ENCODE results near the gene IRAK2. TPM values are rescaled to one million over a fixed set of nuclear protein-coding genes. Genes with fewer than 3 reads are reported as not detected.
A peak's percentile ranks its signal among the peaks of the same experiment; 100 is the strongest.
"Not testable (repeated sequence)": the region's sequence is repeated elsewhere in the genome, so short reads cannot be mapped to it uniquely, and the experiment has no call there.

The IRAK2 gene
- total RNA-seq, 1 donor from 2014 or later: 4.7 TPM

- DNase-seq (ENCODE audit: low read depth): peak; percentile 29
- TF ChIP-seq CTCF (IDR thresholded peaks at IDR 0.05; ENCODE audit: insufficient read depth, low read length, severe bottlenecking): peak; percentile 53
- FAIRE-seq: no peak
- H3K36me3 ChIP-seq (ENCODE audit: control insufficient read depth, insufficient read depth, low read length): peaks cover 9% of the 10 kb centered on the region
- no peaks in the 10 kb centered on the region for H3K27me3 ChIP-seq (ENCODE audit: control insufficient read depth, insufficient read depth, low read length)
- no peak overlapping the region for H3K4me3 ChIP-seq (ENCODE audit: low read depth, low read length)
Observed at GRCh38 chr3:10263646-10264363, 99.1 kb downstream of the IRAK2 start.

GRCh38 chr3:10265833-10266232, 101.1 kb downstream of the IRAK2 start:
- peaks cover 5% of the 10 kb centered on the region for H3K36me3 ChIP-seq (ENCODE audit: control insufficient read depth, insufficient read depth, low read length)
- no peak for FAIRE-seq
- H3K4me3 ChIP-seq (ENCODE audit: low read depth, low read length): no peak overlapping the region
- DNase-seq (ENCODE audit: low read depth): no peak
- H3K27me3 ChIP-seq (ENCODE audit: control insufficient read depth, insufficient read depth, low read length): no peaks in the 10 kb centered on the region
- TF ChIP-seq CTCF (IDR thresholded peaks at IDR 0.05; ENCODE audit: insufficient read depth, low read length, severe bottlenecking): no peak

- not testable (repeated sequence) for FAIRE-seq; H3K27me3 ChIP-seq (ENCODE audit: control insufficient read depth, insufficient read depth, low read length); H3K36me3 ChIP-seq (ENCODE audit: control insufficient read depth, insufficient read depth, low read length); H3K4me3 ChIP-seq (ENCODE audit: low read depth, low read length); DNase-seq (ENCODE audit: low read depth)
Observed at GRCh38 chr3:10266936-10267335, 102.2 kb downstream of the IRAK2 start.

- no peak overlapping the region for H3K4me3 ChIP-seq (ENCODE audit: low read depth, low read length)
- DNase-seq (ENCODE audit: low read depth) (no peak), FAIRE-seq (no peak)
- TF ChIP-seq CTCF (IDR thresholded peaks at IDR 0.05; ENCODE audit: insufficient read depth, low read length, severe bottlenecking): no peak
- H3K27me3 ChIP-seq (ENCODE audit: control insufficient read depth, insufficient read depth, low read length): no peaks in the 10 kb centered on the region
- peaks cover 5% of the 10 kb centered on the region for H3K36me3 ChIP-seq (ENCODE audit: control insufficient read depth, insufficient read depth, low read length)
Observed at GRCh38 chr3:10268116-10268515, 103.4 kb downstream of the IRAK2 start.

GRCh38 chr3:10268930-10269329, 104.2 kb downstream of the IRAK2 start:
- no peaks in the 10 kb centered on the region for H3K27me3 ChIP-seq (ENCODE audit: control insufficient read depth, insufficient read depth, low read length)
- no peak overlapping the region for H3K4me3 ChIP-seq (ENCODE audit: low read depth, low read length)
- H3K36me3 ChIP-seq (ENCODE audit: control insufficient read depth, insufficient read depth, low read length): peaks cover 4% of the 10 kb centered on the region
- no peak for TF ChIP-seq CTCF (IDR thresholded peaks at IDR 0.05; ENCODE audit: insufficient read depth, low read length, severe bottlenecking)
- DNase-seq (ENCODE audit: low read depth): no peak
- no peak for FAIRE-seq

GRCh38 chr3:10269443-10269842, 104.7 kb downstream of the IRAK2 start:
- H3K27me3 ChIP-seq (ENCODE audit: control insufficient read depth, insufficient read depth, low read length): no peaks in the 10 kb centered on the region
- no peak for TF ChIP-seq CTCF (IDR thresholded peaks at IDR 0.05; ENCODE audit: insufficient read depth, low read length, severe bottlenecking)
- no peak for DNase-seq (ENCODE audit: low read depth)
- H3K4me3 ChIP-seq (ENCODE audit: low read depth, low read length): no peak overlapping the region
- no peak for FAIRE-seq
- H3K36me3 ChIP-seq (ENCODE audit: control insufficient read depth, insufficient read depth, low read length): peaks cover 3% of the 10 kb centered on the region

- DNase-seq (ENCODE audit: low read depth); FAIRE-seq; H3K27me3 ChIP-seq (ENCODE audit: control insufficient read depth, insufficient read depth, low read length); H3K36me3 ChIP-seq (ENCODE audit: control insufficient read depth, insufficient read depth, low read length); H3K4me3 ChIP-seq (ENCODE audit: low read depth, low read length): not testable (repeated sequence)
Observed at GRCh38 chr3:10272476-10272875, 107.8 kb downstream of the IRAK2 start.

Data from bronchial epithelial cell (primary cell).